Suppressor macrophage (primary cell): ENCODE results near the gene ZNF385D.

Experiments
- DNase-seq, 4 experiments: peaks; one replicate each; pipeline ENCODE4 v3.0.0-alpha.2; 2020 to 2022

The ZNF385D gene

GRCh38 chr3:21587894-21588293, 163.1 kb downstream of the ZNF385D start:
- DNase-seq: no peak

- DNase-seq: no peak
These were observed 165.7 kb downstream of the ZNF385D start for GRCh38 chr3:21585216-21585740.

- DNase-seq: peak in 1 of 4 experiments; percentile 8
These were observed 177.7 kb downstream of the ZNF385D start for GRCh38 chr3:21573291-21573690.

GRCh38 chr3:21564531-21564930, 186.5 kb downstream of the ZNF385D start:
- no peak for DNase-seq

GRCh38 chr3:21562243-21562642, 188.8 kb downstream of the ZNF385D start:
- no peak for DNase-seq

- no peak for DNase-seq
These were observed 189.5 kb downstream of the ZNF385D start for GRCh38 chr3:21561472-21561871.

- DNase-seq: peak in 3 of 4 experiments; percentile 26 to 53 (median 47)
These were observed 200.0 kb downstream of the ZNF385D start for GRCh38 chr3:21551019-21551418.

- DNase-seq: no peak
These were observed 206.9 kb downstream of the ZNF385D start for GRCh38 chr3:21544076-21544462.

GRCh38 chr3:21543380-21544075, 207.5 kb downstream of the ZNF385D start:
- DNase-seq: no peak

- no peak for DNase-seq
These were observed 208.2 kb downstream of the ZNF385D start for GRCh38 chr3:21542656-21543379.

GRCh38 chr3:21540265-21540664, 210.7 kb downstream of the ZNF385D start:
- no peak for DNase-seq

GRCh38 chr3:21534462-21534861, 216.5 kb downstream of the ZNF385D start:
- DNase-seq: no peak

- DNase-seq: peak in 3 of 4 experiments; percentile 38 to 57 (median 50)
These were observed 218.0 kb downstream of the ZNF385D start for GRCh38 chr3:21533002-21533401.

GRCh38 chr3:21531909-21532308, 219.1 kb downstream of the ZNF385D start:
- peak in 1 of 4 experiments; percentile 3 for DNase-seq

GRCh38 chr3:21528291-21528995, 222.6 kb downstream of the ZNF385D start:
- DNase-seq: no peak

GRCh38 chr3:21526461-21526860, 224.5 kb downstream of the ZNF385D start:
- no peak for DNase-seq

GRCh38 chr3:21524133-21524532, 226.9 kb downstream of the ZNF385D start:
- no peak for DNase-seq

GRCh38 chr3:21520106-21520963, 230.7 kb downstream of the ZNF385D start:
- no peak for DNase-seq

GRCh38 chr3:21517184-21517583, 233.8 kb downstream of the ZNF385D start:
- DNase-seq: no peak

GRCh38 chr3:21515417-21515816, 235.6 kb downstream of the ZNF385D start:
- DNase-seq: no peak

- DNase-seq: peak in 2 of 4 experiments; percentile 49 to 64
These were observed 241.1 kb downstream of the ZNF385D start for GRCh38 chr3:21509731-21510470.
